Measurements from ENCODE around the gene PACSIN2. TPM values are rescaled to one million over a fixed set of nuclear protein-coding genes. Genes with fewer than 3 reads are reported as not detected.
A peak's percentile ranks its signal among the peaks of the same experiment; 100 is the strongest.

PACSIN2 gene
- total and polyA plus RNA-seq, 2 of the 13 experiments (the other 11 are each of a cell fraction or from before 2014, with no cell fraction given) = 54.1 to 68.8 TPM

DNA sequence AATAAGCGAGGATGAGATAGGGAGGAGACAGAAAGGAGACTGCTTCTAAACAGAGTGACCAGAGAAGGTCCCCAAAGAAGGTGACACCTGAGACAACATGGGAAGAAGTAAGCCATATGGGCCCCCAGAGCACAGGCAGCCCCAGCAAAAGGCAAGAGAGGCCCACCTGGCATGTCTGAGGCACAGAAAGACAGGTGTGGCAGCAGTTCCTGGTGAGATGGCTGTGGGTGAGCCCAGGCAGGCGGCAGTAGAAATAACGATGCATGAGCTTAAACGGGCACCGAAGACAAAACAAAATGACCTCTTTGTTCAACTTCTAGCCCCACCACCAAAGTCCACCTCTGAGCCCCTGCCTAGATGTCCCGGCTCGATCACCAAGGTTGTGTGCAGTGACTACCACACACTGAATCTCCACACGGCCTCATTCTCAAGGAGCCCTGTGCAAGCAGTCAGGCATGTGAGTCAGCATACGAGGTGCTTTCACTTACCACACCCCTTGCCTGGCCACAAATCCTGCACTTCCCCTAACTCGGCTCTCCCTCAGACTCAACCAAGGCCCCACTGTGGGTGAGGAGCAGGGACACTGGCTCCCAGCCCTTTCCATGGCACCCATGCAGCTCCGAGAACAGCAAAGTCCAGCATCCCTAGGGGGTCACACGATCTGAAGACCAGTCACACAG, 77.6 kb downstream of the PACSIN2 start:
- Histone ChIP-seq H3K36me3 (replicated peaks in 1 of 2; ENCODE audit: control insufficient read depth in 1 of 2, insufficient read depth in 2 of 2, low read length in 2 of 2) (peaks cover 3 to 6% of the 10 kb centered on the region in 2 experiments; a peak in 3 of 5 replicates), H3K9ac (ENCODE audit: insufficient read depth, low read depth, low read length) (no peak overlapping the region), H3K4me1 (ENCODE audit: insufficient read depth, low read length) (peaks cover 85% of the 10 kb centered on the region), H3K4me2 (ENCODE audit: low read depth, low read length) (no peak overlapping the region), H3K9me3 (ENCODE audit: low read length) (no peaks in the 10 kb centered on the region), H3K27me3 (ENCODE audit: control insufficient read depth in 1 of 2, insufficient read depth in 2 of 2, low read length in 2 of 2) (no peaks in the 10 kb centered on the region), H4K20me1 (ENCODE audit: insufficient read depth, low read length) (peaks cover 4% of the 10 kb centered on the region; the same call in 1 of the 2 replicates), H3K4me3 (replicated peaks in 1 of 3; ENCODE audit: insufficient read depth in 1 of 3, low read depth in 2 of 3, low read length in 3 of 3) (no peak overlapping the region), H3K79me2 (ENCODE audit: insufficient read depth, low read length) (peaks cover 83% of the 10 kb centered on the region), H2AFZ (ENCODE audit: low read length) (no peak overlapping the region), H3K27ac (ENCODE audit: extremely low read length, insufficient read depth, low read length) (peak overlapping the region; percentile 8)
- CTCF ChIA-PET (ENCODE audit: low intra/inter-chr PET ratio, low total read pairs) = no interaction called here
- FAIRE-seq (no peak), DNase-seq (ENCODE audit: low spot score) (no peak), ATAC-seq (no peak)
- no peak for TF ChIP-seq ATM (IDR thresholded peaks at IDR 0.05; ENCODE audit: borderline replicate concordance)
- no peak for TF ChIP-seq PPARG (CRISPR knock-in tag; conservative IDR thresholded peaks at IDR 0.05)
- TF ChIP-seq, protein P1, sequence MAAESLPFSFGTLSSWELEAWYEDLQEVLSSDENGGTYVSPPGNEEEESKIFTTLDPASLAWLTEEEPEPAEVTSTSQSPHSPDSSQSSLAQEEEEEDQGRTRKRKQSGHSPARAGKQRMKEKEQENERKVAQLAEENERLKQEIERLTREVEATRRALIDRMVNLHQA (CRISPR knock-in tag; IDR thresholded peaks at IDR 0.05) = no peak
- no peak for TF ChIP-seq ZNF749 (CRISPR knock-in tag; IDR thresholded peaks at IDR 0.05; ENCODE audit: borderline replicate concordance)
- TF ChIP-seq TBL1XR1 (IDR thresholded peaks at IDR 0.05; ENCODE audit: borderline replicate concordance, low read length, partially characterized antibody) = no peak
- TF ChIP-seq ZNF354B (CRISPR knock-in tag; IDR thresholded peaks at IDR 0.05) = no peak
- no peak for TF ChIP-seq NR1H2 (CRISPR knock-in tag; IDR thresholded peaks at IDR 0.05; ENCODE audit: borderline replicate concordance, low read depth)
- no peak for TF ChIP-seq ZNF207 (IDR thresholded peaks at IDR 0.05; ENCODE audit: borderline replicate concordance)
- no peak for TF ChIP-seq NCOA2 (CRISPR knock-in tag; IDR thresholded peaks at IDR 0.05)
- no peak for TF ChIP-seq NR2F2 (IDR thresholded peaks at IDR 0.05; ENCODE audit: borderline replicate concordance, low read depth)
- TF ChIP-seq, protein P2, sequence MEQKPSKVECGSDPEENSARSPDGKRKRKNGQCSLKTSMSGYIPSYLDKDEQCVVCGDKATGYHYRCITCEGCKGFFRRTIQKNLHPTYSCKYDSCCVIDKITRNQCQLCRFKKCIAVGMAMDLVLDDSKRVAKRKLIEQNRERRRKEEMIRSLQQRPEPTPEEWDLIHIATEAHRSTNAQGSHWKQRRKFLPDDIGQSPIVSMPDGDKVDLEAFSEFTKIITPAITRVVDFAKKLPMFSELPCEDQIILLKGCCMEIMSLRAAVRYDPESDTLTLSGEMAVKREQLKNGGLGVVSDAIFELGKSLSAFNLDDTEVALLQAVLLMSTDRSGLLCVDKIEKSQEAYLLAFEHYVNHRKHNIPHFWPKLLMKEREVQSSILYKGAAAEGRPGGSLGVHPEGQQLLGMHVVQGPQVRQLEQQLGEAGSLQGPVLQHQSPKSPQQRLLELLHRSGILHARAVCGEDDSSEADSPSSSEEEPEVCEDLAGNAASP (CRISPR knock-in tag; IDR thresholded peaks at IDR 0.05; ENCODE audit: borderline replicate concordance) = no peak
- TF ChIP-seq ZFP36L1 (CRISPR knock-in tag; IDR thresholded peaks at IDR 0.05) = no peak
- no peak for TF ChIP-seq ZNF678 (CRISPR knock-in tag; IDR thresholded peaks at IDR 0.05)
- no TSS peak for BruUV-seq (replicated peaks)
- in situ Hi-C loops (cut with HindIII; ENCODE audit: extremely low pct_ligation_motif_present, low pct_unique_long_range_greater_than_20kb) = no loop called here
- intact Hi-C loops (cut with micrococcal nuclease; ENCODE audit: unreplicated experiment) = no loop called here
- 77% methylated on average over 12 of the region's 12 CpGs for WGBS (ENCODE audit: low lambda C conversion rate)
- POLR2A ChIA-PET = interaction anchor here (1.5 kb wide), 1 partner anchor 22 kb away, joined by 3 read pairs; no protein-coding TSS in a partner anchor
